Panc1 (cell line): ENCODE data around the gene C11orf24.

Experiments used
- REST ChIP-seq, 2 experiments: IDR thresholded peaks; 2 replicates each; pipeline ENCODE4 v1.6.1; 2011 to 2012; ENCODE audit warnings: low read depth in 2 of 2, control low read depth in 1 of 2, low read length in 1 of 2, mild to moderate bottlenecking in 1 of 2, moderate library complexity in 1 of 2; ENCODE audit not compliant: insufficient read depth in 1 of 2
- TF ChIP-seq, protein P1 (sequence below): fragments of 450-650 bp; IDR thresholded peaks from 2 replicates; pipeline ENCODE4 v1.5.1; 2017; ENCODE audit warnings: mild to moderate bottlenecking

DNA sequence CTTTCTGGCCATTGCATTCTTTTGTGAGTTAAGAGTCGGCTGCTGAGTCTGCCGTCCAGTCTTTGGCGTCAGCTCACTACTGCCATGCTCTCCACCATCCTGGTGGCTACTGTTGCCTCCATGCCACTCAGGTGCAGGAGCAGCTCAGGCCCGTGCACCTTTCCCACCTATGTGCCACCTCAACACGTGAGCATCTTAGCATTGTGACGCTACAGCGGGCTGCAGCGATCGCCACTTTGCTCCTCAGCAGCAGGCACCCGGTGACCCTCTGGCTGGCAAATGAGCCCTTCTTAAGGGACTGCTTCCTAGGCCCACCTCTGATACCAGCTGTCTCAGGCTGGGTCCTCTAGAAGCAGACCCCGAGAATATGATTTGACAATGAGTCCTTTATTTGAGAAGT, 47.2 kb downstream of the C11orf24 start:
- TF ChIP-seq, protein P1, sequence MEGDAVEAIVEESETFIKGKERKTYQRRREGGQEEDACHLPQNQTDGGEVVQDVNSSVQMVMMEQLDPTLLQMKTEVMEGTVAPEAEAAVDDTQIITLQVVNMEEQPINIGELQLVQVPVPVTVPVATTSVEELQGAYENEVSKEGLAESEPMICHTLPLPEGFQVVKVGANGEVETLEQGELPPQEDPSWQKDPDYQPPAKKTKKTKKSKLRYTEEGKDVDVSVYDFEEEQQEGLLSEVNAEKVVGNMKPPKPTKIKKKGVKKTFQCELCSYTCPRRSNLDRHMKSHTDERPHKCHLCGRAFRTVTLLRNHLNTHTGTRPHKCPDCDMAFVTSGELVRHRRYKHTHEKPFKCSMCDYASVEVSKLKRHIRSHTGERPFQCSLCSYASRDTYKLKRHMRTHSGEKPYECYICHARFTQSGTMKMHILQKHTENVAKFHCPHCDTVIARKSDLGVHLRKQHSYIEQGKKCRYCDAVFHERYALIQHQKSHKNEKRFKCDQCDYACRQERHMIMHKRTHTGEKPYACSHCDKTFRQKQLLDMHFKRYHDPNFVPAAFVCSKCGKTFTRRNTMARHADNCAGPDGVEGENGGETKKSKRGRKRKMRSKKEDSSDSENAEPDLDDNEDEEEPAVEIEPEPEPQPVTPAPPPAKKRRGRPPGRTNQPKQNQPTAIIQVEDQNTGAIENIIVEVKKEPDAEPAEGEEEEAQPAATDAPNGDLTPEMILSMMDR, result no peak
- no peak for TF ChIP-seq REST (IDR thresholded peaks at IDR 0.05; ENCODE audit: insufficient read depth in 1 of 2, low read depth in 2 of 2, low read length in 1 of 2)
